Measurements from ENCODE around the gene EPC1. TPM values are rescaled to one million over a fixed set of nuclear protein-coding genes. Genes with fewer than 3 reads are reported as not detected.

The EPC1 gene
- total RNA-seq, 5 donors from 2014 or later (not counting 1 experiment from before 2014, with no cell fraction given) = 88.0 to 161 (median 101) TPM

- ChIA-PET CTCF (interaction anchor here in 1 of 2 donors (0.7 to 1.1 kb wide), 2 partner anchors 19 to 30 kb away, joined by 3 to 4 read pairs; no protein-coding TSS in a partner anchor), POLR2A (interaction anchor here in 1 of 2 donors (0.5 kb wide), 1 partner anchor 286 kb away, joined by 3 read pairs; no protein-coding TSS in a partner anchor)
- ATAC-seq (replicated peaks in 1 of 4) (no peak), DNase-seq (no peak)
- peak overlapping the region; percentile 13 to 36 for H3K27ac Mint-ChIP-seq
- H3K27me3 Mint-ChIP-seq = no peaks in the 10 kb centered on the region
- H3K36me3 Mint-ChIP-seq = peaks cover 16% of the 10 kb centered on the region
- H3K4me1 Mint-ChIP-seq = peaks cover 86 to 94% (median 87%) of the 10 kb centered on the region in 3 donors
- Histone ChIP-seq H3K4me1 (ENCODE audit: control insufficient read depth in 1 of 2, extremely low read depth in 1 of 2, insufficient read depth in 2 of 2, low read length in 2 of 2) (peaks cover 29 to 38% of the 10 kb centered on the region in 2 experiments), H3K27ac (ENCODE audit: low read length) (no peak overlapping the region), H3K27me3 (replicated peaks in 1 of 2; ENCODE audit: control insufficient read depth in 2 of 2, extremely low read depth in 1 of 2, insufficient read depth in 2 of 2, low read length in 1 of 2) (no peaks in the 10 kb centered on the region), H3K4me3 (ENCODE audit: control insufficient read depth in 1 of 2, extremely low read depth in 1 of 2, low read length in 1 of 2) (no peak overlapping the region), H3K9me3 (no peaks in the 10 kb centered on the region), H3K36me3 (ENCODE audit: control insufficient read depth in 2 of 2, extremely low read depth in 1 of 2, insufficient read depth in 1 of 2, low read length in 1 of 2) (peaks cover 0 to 5% of the 10 kb centered on the region in 2 donors)
- WGBS (ENCODE audit: insufficient coverage) = 89% methylated on average over 1 of the region's 4 CpGs
- no peaks in the 10 kb centered on the region for H3K9me3 Mint-ChIP-seq
- H3K4me3 Mint-ChIP-seq = peak overlapping the region; percentile 15 to 64 (median 54)
Observed at GRCh38 chr10:32326680-32327363, 20.1 kb downstream of the EPC1 start.

GRCh38 chr10:32326119-32326518 lies 20.8 kb downstream of the EPC1 start:
- H3K4me1 ChIP-seq (ENCODE audit: control insufficient read depth in 1 of 2, extremely low read depth in 1 of 2, insufficient read depth in 2 of 2, low read length in 2 of 2) = peaks cover 30 to 38% of the 10 kb centered on the region in 2 experiments
- no peak overlapping the region for H3K4me3 ChIP-seq (ENCODE audit: control insufficient read depth in 1 of 2, extremely low read depth in 1 of 2, low read length in 1 of 2)
- no peaks in the 10 kb centered on the region for H3K9me3 Mint-ChIP-seq
- no peak for ATAC-seq (replicated peaks in 1 of 4)
- peaks cover 0 to 10% of the 10 kb centered on the region in 2 donors for H3K36me3 ChIP-seq (ENCODE audit: control insufficient read depth in 2 of 2, extremely low read depth in 1 of 2, insufficient read depth in 1 of 2, low read length in 1 of 2)
- peaks cover 88 to 96% (median 89%) of the 10 kb centered on the region in 3 donors for H3K4me1 Mint-ChIP-seq
- peak overlapping the region in 1 of 2 donors; percentile 45 for H3K27ac Mint-ChIP-seq
- H3K4me3 Mint-ChIP-seq = peak overlapping the region; percentile 15 to 64 (median 54)
- no peaks in the 10 kb centered on the region for H3K27me3 ChIP-seq (replicated peaks in 1 of 2; ENCODE audit: control insufficient read depth in 2 of 2, extremely low read depth in 1 of 2, insufficient read depth in 2 of 2, low read length in 1 of 2)
- H3K27ac ChIP-seq (ENCODE audit: low read length) = no peak overlapping the region
- CTCF ChIA-PET = interaction anchor here in 1 of 2 donors (1.1 kb wide), 1 partner anchor 20 kb away, joined by 3 read pairs; no protein-coding TSS in a partner anchor
- H3K27me3 Mint-ChIP-seq = no peaks in the 10 kb centered on the region
- no peak for DNase-seq
- H3K36me3 Mint-ChIP-seq = peaks cover 23% of the 10 kb centered on the region
- no peaks in the 10 kb centered on the region for H3K9me3 ChIP-seq
- WGBS (ENCODE audit: insufficient coverage) = no CpG with 5 or more reads among the region's 4 CpGs
- POLR2A ChIA-PET = no interaction called here

GRCh38 chr10:32323051-32323450 lies 23.9 kb downstream of the EPC1 start:
- ChIA-PET POLR2A (interaction anchor here (0.6 kb wide), 2 partner anchors 11 to 35 kb away, joined by 4 to 17 read pairs; no protein-coding TSS in a partner anchor), CTCF (interaction anchor here in 1 of 2 donors (1.0 kb wide), 1 partner anchor 9 kb away, joined by 3 read pairs; no protein-coding TSS in a partner anchor)
- Histone ChIP-seq H3K4me1 (ENCODE audit: control insufficient read depth in 1 of 2, extremely low read depth in 1 of 2, insufficient read depth in 2 of 2, low read length in 2 of 2) (peaks cover 31 to 37% of the 10 kb centered on the region in 2 experiments), H3K4me3 (ENCODE audit: control insufficient read depth in 1 of 2, extremely low read depth in 1 of 2, low read length in 1 of 2) (no peak overlapping the region), H3K27me3 (replicated peaks in 1 of 2; ENCODE audit: control insufficient read depth in 2 of 2, extremely low read depth in 1 of 2, insufficient read depth in 2 of 2, low read length in 1 of 2) (no peaks in the 10 kb centered on the region), H3K36me3 (ENCODE audit: control insufficient read depth in 2 of 2, extremely low read depth in 1 of 2, insufficient read depth in 1 of 2, low read length in 1 of 2) (peaks cover 0 to 7% of the 10 kb centered on the region in 2 donors), H3K9me3 (no peaks in the 10 kb centered on the region), H3K27ac (ENCODE audit: low read length) (no peak overlapping the region)
- Mint-ChIP-seq H3K27me3 (no peaks in the 10 kb centered on the region), H3K4me3 (no peak overlapping the region), H3K4me1 (peaks cover 88 to 96% (median 89%) of the 10 kb centered on the region in 3 donors), H3K36me3 (peaks cover 25% of the 10 kb centered on the region), H3K9me3 (no peaks in the 10 kb centered on the region), H3K27ac (no peak overlapping the region)
- no peak for ATAC-seq (replicated peaks in 1 of 4)
- no peak for DNase-seq
- WGBS (ENCODE audit: insufficient coverage) = no CpG with 5 or more reads among the region's 2 CpGs

- peaks cover 27% of the 10 kb centered on the region for H3K36me3 Mint-ChIP-seq
- no peaks in the 10 kb centered on the region for H3K9me3 Mint-ChIP-seq
- Histone ChIP-seq H3K27me3 (replicated peaks in 1 of 2; ENCODE audit: control insufficient read depth in 2 of 2, extremely low read depth in 1 of 2, insufficient read depth in 2 of 2, low read length in 1 of 2) (no peaks in the 10 kb centered on the region), H3K9me3 (no peaks in the 10 kb centered on the region), H3K27ac (ENCODE audit: low read length) (no peak overlapping the region), H3K4me1 (ENCODE audit: control insufficient read depth in 1 of 2, extremely low read depth in 1 of 2, insufficient read depth in 2 of 2, low read length in 2 of 2) (peaks cover 26 to 38% of the 10 kb centered on the region in 2 experiments), H3K4me3 (ENCODE audit: control insufficient read depth in 1 of 2, extremely low read depth in 1 of 2, low read length in 1 of 2) (no peak overlapping the region), H3K36me3 (ENCODE audit: control insufficient read depth in 2 of 2, extremely low read depth in 1 of 2, insufficient read depth in 1 of 2, low read length in 1 of 2) (peaks cover 0 to 7% of the 10 kb centered on the region in 2 donors)
- ATAC-seq (replicated peaks in 1 of 4) (no peak), DNase-seq (no peak)
- peaks cover 88 to 97% (median 90%) of the 10 kb centered on the region in 3 donors for H3K4me1 Mint-ChIP-seq
- H3K27me3 Mint-ChIP-seq = no peaks in the 10 kb centered on the region
- 100% methylated on average over 1 of the region's 4 CpGs for WGBS (ENCODE audit: insufficient coverage)
- peak overlapping the region; percentile 14 to 65 for H3K27ac Mint-ChIP-seq
- ChIA-PET POLR2A (interaction anchor here (0.6 to 1.5 kb wide), 3 partner anchors 13 to 22 kb away, joined by 3 to 5 read pairs (median 4); no protein-coding TSS in a partner anchor), CTCF (interaction anchor here (0.6 to 1.2 kb wide), 3 partner anchors 23 to 193 kb away, joined by 3 to 5 read pairs (median 3); no protein-coding TSS in a partner anchor)
- H3K4me3 Mint-ChIP-seq = peak overlapping the region in 1 of 3 donors; percentile 31
Observed at GRCh38 chr10:32321016-32321631, 25.8 kb downstream of the EPC1 start.

- Mint-ChIP-seq H3K27ac (peak overlapping the region; percentile 68 to 79), H3K4me1 (peaks cover 90 to 94% (median 92%) of the 10 kb centered on the region in 3 donors), H3K27me3 (no peaks in the 10 kb centered on the region), H3K9me3 (no peaks in the 10 kb centered on the region), H3K4me3 (peak overlapping the region; percentile 25 to 50 (median 48)), H3K36me3 (peaks cover 35% of the 10 kb centered on the region)
- WGBS (ENCODE audit: insufficient coverage) = 47% methylated on average over 4 of the region's 4 CpGs
- Histone ChIP-seq H3K27me3 (replicated peaks in 1 of 2; ENCODE audit: control insufficient read depth in 2 of 2, extremely low read depth in 1 of 2, insufficient read depth in 2 of 2, low read length in 1 of 2) (no peaks in the 10 kb centered on the region), H3K9me3 (no peaks in the 10 kb centered on the region), H3K36me3 (ENCODE audit: control insufficient read depth in 2 of 2, extremely low read depth in 1 of 2, insufficient read depth in 1 of 2, low read length in 1 of 2) (peaks cover 0 to 7% of the 10 kb centered on the region in 2 donors), H3K27ac (ENCODE audit: low read length) (peak overlapping the region; percentile 57), H3K4me3 (ENCODE audit: control insufficient read depth in 1 of 2, extremely low read depth in 1 of 2, low read length in 1 of 2) (no peak overlapping the region), H3K4me1 (ENCODE audit: control insufficient read depth in 1 of 2, extremely low read depth in 1 of 2, insufficient read depth in 2 of 2, low read length in 2 of 2) (peaks cover 30 to 33% of the 10 kb centered on the region in 2 experiments)
- peak in 1 of 35 experiments; percentile 30 for DNase-seq
- ATAC-seq (replicated peaks in 1 of 4) = peak in 1 of 4 experiments; percentile 35
- CTCF ChIA-PET = no interaction called here
- POLR2A ChIA-PET = interaction anchor here (0.7 to 1.0 kb wide), 3 partner anchors 20 to 38 kb away, joined by 3 to 4 read pairs (median 3); no protein-coding TSS in a partner anchor
Observed at GRCh38 chr10:32318476-32318896, 28.5 kb downstream of the EPC1 start.
